ENCODE results near the gene LDLRAP1.

Gene LDLRAP1

DNA sequence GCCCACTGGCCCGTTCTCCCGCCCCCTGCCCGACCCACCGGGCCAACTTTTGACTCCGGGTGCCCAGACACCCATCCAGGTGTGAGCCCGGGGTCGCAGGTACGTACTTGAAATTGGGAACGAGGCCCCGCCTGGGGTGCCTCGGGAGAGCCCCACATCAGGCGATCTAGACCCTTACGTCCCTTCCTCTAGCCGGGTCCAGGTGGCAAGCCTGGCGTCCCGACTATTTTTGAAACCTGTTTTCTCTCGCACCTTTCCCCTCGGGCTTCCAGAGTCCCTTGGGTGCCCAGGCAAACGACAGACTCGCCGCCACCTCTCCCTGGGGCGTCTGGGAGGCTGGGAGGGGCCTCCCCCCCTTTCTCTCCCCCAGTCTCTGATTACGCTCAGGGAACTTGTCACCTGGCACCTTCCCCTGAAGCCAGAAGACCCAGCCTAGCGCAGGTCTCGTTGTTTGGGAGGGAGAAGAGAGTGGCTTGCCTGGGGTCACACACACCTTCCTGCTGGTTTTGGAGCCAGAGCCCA is 898 bp downstream of the LDLRAP1 start:
- peak overlapping the region; percentile 78 for H3K4me3 ChIP-seq (ENCODE audit: low read depth, low read length)
- TF ChIP-seq, protein P1, sequence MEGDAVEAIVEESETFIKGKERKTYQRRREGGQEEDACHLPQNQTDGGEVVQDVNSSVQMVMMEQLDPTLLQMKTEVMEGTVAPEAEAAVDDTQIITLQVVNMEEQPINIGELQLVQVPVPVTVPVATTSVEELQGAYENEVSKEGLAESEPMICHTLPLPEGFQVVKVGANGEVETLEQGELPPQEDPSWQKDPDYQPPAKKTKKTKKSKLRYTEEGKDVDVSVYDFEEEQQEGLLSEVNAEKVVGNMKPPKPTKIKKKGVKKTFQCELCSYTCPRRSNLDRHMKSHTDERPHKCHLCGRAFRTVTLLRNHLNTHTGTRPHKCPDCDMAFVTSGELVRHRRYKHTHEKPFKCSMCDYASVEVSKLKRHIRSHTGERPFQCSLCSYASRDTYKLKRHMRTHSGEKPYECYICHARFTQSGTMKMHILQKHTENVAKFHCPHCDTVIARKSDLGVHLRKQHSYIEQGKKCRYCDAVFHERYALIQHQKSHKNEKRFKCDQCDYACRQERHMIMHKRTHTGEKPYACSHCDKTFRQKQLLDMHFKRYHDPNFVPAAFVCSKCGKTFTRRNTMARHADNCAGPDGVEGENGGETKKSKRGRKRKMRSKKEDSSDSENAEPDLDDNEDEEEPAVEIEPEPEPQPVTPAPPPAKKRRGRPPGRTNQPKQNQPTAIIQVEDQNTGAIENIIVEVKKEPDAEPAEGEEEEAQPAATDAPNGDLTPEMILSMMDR (IDR thresholded peaks at IDR 0.05; ENCODE audit: borderline replicate concordance, insufficient read depth, low read depth, low read length) = no peak

DNA sequence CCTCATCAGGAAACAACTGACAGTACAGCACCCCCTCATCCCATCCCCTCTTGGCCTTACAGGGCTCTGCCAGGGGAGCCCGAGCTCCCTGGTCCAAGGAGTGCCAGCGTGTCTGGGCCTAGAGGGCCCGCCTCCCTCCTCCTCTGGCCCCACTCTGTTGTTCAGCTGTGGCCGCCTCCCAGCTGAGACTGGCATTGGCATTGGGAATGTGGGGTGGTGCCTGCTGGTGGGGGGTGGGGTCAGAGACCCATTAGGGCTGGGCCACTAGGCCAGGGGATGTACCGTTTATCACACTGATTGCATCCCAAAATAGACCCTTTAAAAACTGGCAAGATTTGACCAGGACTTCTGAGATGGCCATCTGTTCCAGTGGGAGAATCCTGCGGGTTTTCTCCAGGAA is 1.4 kb downstream of the LDLRAP1 start:
- H3K4me3 ChIP-seq (ENCODE audit: low read depth, low read length) = peak overlapping the region; percentile 78
- TF ChIP-seq, protein P1 (IDR thresholded peaks at IDR 0.05; ENCODE audit: borderline replicate concordance, insufficient read depth, low read depth, low read length) = no peak

DNA sequence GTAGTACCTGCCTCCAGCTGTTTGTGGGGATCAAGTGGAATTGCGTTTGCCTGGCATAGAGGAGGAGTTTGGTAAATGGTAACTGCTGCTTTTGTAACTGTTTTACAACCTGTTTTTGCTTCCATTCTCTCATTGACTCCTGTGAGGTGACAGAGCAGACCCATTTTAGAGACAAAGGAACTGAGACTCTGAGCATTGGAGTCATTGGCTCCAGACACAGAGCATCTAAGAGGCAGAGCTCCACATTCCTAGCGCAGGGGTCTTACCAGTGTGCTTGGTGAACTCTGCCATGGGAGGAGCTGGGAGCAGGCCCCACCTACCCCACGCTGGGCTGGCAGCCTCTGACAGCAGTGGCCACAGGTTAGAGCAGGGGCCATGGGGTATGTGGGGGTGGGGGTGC is 2.4 kb downstream of the LDLRAP1 start:
- no peak overlapping the region for H3K4me3 ChIP-seq (ENCODE audit: low read depth, low read length)
- TF ChIP-seq, protein P1 (IDR thresholded peaks at IDR 0.05; ENCODE audit: borderline replicate concordance, insufficient read depth, low read depth, low read length) = no peak

DNA sequence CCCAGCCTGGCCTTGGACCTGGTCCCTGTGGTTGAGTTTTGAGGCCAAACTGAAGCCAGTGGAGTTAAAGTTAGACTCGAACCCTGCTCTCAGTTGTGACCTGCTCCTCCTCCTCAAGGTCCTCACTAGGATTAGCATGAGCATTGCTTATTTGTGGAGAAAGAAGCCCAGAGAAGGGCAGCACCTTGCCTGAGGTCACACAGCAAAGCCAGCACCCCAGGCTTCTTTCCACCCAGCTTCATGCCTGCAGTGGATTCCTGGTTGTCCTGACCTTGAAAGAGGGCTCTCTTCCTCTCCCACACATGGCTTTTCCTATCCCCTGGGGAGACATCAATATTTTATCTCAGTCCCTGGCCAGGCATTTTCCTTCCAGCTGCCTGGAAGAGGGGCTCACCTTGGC is 2.8 kb downstream of the LDLRAP1 start:
- TF ChIP-seq, protein P1 (IDR thresholded peaks at IDR 0.05; ENCODE audit: borderline replicate concordance, insufficient read depth, low read depth, low read length) = no peak
- H3K4me3 ChIP-seq (ENCODE audit: low read depth, low read length) = no peak overlapping the region

DNA sequence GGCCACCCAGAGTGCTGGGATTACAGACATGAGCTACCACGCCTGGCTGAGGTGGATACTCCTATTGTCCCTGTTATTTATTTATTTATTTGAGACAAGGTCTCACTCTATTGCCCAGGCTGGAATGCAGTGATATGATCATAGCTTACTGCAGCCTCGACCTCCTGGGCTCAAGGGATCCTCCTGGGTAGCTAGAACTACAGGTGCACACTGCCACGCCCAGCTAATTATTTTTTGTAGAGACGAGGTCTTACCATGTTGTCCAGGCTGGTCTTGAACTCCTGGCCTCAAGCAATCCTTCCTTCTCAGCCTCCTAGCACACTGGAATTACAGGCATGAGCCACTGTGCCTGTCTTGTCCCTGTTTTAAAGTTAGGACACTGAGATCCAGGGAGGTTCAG is 5.2 kb downstream of the LDLRAP1 start:
- TF ChIP-seq, protein P1 (IDR thresholded peaks at IDR 0.05; ENCODE audit: borderline replicate concordance, insufficient read depth, low read depth, low read length) = no peak
- H3K4me3 ChIP-seq (ENCODE audit: low read depth, low read length) = no peak overlapping the region

DNA sequence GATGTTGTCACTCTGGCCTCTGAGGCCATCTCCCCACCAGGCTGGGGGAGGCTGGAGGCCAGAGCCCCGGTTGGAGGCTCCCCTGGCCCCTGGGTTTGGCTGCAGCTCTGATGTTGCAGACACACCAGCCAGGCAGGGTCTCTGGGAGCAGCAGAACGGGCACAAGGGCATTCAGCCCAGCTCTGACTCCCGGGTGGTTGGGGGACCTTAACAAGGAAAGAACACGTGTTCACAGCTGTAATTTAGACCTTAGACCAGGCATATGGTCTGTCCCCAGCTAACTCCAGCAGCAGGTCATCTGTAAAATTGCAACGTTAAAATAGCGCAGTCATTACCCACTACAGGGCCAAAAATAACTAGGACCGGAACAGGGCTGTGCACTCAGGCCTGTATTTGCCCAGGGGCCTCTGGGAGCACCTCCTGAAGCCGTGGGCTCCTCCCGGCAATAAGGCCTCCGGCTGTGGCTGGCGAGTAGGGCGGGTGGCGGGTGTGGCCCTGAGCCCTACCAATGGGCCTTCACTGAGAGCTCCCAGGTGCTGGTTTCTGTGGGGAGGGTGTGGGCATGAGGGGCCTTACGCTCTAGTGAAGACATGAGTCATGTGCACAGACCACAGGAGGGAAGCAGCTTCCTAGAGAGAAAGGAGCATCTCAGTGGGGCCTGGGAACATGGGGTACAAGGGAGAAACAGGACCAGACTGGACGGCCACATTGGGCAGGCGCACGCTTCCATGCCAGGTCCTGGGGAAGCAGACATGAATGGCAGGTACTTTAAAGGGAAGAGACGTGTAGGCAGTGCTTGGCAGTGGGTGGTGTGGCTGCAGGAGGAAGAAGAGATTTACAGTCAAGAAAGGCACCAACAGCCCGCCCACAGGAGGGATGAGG is 6.1 kb downstream of the LDLRAP1 start:
- H3K4me3 ChIP-seq (ENCODE audit: low read depth, low read length) = peak overlapping the region; percentile 21
- TF ChIP-seq, protein P1 (IDR thresholded peaks at IDR 0.05; ENCODE audit: borderline replicate concordance, insufficient read depth, low read depth, low read length) = no peak

DNA sequence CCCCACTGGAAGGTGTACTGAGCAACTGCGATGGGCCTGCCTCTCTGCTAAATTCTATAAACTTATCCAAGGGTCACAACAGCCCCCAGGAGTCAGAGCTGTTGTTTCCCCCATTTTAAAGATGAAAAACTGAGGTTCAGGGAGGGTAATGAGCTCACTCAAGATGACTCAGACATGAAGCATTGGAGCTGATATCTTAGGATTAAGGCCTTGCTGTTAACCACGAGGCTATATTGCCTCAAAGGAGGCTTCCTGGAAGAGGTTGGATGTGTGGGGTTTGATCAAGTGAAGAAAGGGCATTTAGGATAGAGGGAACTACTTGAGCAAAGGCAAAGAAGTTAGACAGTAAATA is 6.7 kb downstream of the LDLRAP1 start:
- no peak overlapping the region for H3K4me3 ChIP-seq (ENCODE audit: low read depth, low read length)
- TF ChIP-seq, protein P1 (IDR thresholded peaks at IDR 0.05; ENCODE audit: borderline replicate concordance, insufficient read depth, low read depth, low read length) = no peak

Data from GM12875 (cell line).